ENCODE data around the gene ARMH4.

GRCh38 chr14:58145936-58146335, 6.1 kb downstream of the ARMH4 start:
- TF ChIP-seq CTCF (IDR thresholded peaks at IDR 0.05), result no peak
- no peak for TF ChIP-seq POLR2A (IDR thresholded peaks at IDR 0.05)
- no peak for TF ChIP-seq POLR2AphosphoS5 (IDR thresholded peaks at IDR 0.05)

All from transverse colon (tissue), 4 donors.